SKM-1 treated with dmso at 0.1 percent for 144 hours (cell line): ENCODE results near the gene PRKN.
A peak's percentile ranks its signal among the peaks of the same experiment; 100 is the strongest.

Experiments used
- DNase-seq: peaks from one replicate; lab custom pipeline; 2025; ENCODE audit not compliant: unreplicated experiment; lab: John Stamatoyannopoulos, UW

The PRKN gene

DNA sequence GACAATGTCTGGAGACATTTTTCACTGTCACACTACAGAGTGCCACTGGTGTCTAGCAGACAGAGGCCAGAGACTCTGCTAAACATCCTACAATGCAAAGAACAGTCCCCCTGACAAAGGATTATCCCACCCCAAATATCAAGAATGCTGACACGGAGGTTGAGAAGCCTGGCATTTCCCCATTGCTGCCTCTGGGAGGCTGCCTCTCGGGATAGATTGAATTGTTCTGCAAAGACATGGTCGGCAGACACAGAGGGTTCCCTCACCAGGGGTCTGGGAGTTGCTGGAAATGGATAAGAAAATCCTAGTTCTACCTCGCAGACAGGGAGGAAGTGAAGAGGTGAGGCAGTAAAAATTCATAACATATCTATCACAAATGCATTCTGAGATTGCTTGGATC, 1287.3 kb downstream of the PRKN start:
- no peak for DNase-seq

DNA sequence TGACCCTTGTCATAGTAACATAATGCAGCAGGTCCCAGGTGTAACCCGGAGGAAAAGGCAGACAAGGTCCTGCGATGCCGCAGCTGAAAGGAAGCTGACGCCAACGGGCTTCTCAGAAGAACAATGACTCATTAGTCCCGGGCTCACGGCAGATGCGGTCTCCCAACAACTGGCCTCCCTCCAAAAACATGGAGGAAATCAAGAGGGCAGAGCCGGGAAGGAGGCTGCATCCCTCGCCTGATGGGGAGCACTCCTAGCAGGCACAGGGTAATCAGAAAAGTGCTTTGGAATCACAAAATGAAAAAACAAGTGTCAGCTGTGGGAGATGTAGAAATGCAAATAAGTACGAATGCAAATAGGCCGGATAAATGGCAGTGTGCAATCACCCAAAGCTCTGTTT, 1288.5 kb downstream of the PRKN start:
- DNase-seq, result no peak

DNA sequence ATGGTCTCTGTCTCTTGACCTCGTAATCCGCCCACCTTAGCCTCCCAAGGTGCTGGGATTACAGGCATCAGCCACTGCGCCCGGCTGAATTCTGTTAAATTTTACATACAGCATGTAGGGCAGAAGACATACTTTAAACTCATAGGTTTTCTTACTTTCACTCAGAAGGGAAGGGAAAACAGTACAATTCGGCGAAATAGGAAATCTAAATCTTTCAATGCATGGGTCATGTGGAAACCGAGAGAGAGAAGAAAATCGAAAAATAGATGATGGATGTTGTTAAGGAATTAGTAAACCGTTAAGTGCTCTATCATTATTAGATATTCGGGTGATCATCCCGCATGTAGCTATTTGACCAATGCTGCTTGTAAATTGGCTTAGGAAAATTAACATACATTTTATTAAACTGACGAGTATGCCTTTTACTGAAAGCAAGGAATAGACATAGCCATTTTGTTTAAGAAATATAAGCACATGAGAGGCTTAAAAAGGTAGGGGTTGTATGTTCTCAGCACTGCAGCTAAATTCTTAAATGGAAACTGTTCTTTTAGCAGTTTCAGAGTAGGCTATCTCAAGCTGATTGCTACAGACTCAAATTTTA, 1289.0 kb downstream of the PRKN start:
- no peak for DNase-seq

- no peak for DNase-seq
These were observed 1289.7 kb downstream of the PRKN start for GRCh38 chr6:161437851-161438250.

- DNase-seq, result no peak
These were observed 1291.3 kb downstream of the PRKN start for GRCh38 chr6:161436106-161436876.

GRCh38 chr6:161435748-161436070, 1291.9 kb downstream of the PRKN start:
- no peak for DNase-seq

- no peak for DNase-seq
These were observed 1292.4 kb downstream of the PRKN start for GRCh38 chr6:161434921-161435747.

GRCh38 chr6:161434350-161434749, 1293.2 kb downstream of the PRKN start:
- DNase-seq, result no peak

- no peak for DNase-seq
These were observed 1295.0 kb downstream of the PRKN start for GRCh38 chr6:161432546-161432945.

DNA sequence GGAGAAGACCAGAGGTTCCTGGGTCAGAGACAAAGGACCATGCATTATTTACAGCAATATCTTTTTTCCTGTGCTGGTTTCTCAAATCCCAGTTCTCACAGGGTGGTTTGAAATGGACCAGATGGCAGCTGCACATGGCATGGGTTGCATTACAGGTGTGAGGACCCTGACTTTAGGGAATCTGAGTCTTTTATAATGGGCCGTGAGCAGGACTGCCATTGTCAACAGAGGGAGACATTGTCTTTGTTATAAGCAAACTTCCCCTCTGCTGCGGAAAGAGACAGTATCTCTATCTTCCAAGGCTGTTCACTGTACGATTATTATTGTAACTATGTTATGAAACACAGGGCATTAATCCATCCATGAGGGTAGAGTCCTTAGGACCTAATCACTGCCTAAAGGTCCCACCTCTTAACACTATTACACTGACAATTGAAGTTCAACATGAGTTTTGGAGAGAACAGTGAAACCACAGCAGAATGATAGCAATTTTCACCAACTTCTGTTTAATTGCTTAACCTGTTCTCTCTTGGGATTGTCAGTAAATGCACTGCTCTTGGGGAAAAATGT, 1297.6 kb downstream of the PRKN start:
- no peak for DNase-seq

- DNase-seq, result no peak
These were observed 1303.1 kb downstream of the PRKN start for GRCh38 chr6:161424421-161424820.

DNA sequence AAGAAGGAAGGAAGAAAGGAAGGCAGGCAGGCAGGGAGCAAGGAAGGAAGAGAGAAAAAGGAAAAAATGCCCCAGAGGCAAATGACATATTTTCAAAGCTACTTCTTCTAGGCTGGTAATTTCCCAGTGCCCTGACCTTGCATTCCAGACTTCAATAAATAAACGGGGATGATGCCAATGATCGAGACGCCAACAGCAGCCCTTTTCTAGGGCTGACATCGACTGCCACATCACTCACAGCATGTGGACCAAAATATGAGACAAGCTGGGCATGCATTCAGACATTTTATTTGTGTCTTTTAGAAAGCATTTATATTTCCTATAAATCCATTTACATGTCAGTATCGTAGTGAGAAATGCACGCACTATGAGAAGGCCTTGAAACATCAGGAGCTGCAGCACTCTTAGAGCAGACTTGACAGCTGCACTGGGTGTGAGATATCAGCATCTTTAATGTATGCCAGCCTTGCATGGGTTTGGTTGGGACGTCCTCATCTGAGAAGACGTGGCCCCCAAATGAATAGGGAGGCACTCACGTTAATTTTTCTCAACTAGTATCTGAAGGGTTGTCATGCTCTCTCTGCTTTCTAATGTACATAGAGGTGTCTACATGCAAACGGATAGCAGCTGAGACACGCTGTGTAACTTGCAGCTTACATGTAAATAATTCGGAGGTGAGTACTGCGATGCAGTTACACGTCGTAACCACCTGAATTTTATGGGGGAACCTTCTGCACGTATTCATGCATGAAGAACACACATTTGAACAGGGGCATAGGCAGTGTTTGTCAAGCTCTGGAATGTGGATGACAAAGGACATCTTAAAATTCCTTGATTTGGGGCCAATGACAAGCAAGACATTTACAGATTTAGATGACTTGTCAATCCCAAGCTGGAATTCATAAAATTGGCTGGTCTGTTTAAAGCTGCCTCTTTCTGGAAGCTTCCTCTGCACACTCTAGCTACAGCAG, 1304.6 kb downstream of the PRKN start:
- DNase-seq, result no peak

GRCh38 chr6:161418463-161418945, 1309.1 kb downstream of the PRKN start:
- peak; percentile 66 for DNase-seq

GRCh38 chr6:161417717-161418462, 1309.7 kb downstream of the PRKN start:
- no peak for DNase-seq

GRCh38 chr6:161415302-161415855, 1312.2 kb downstream of the PRKN start:
- DNase-seq, result no peak

DNA sequence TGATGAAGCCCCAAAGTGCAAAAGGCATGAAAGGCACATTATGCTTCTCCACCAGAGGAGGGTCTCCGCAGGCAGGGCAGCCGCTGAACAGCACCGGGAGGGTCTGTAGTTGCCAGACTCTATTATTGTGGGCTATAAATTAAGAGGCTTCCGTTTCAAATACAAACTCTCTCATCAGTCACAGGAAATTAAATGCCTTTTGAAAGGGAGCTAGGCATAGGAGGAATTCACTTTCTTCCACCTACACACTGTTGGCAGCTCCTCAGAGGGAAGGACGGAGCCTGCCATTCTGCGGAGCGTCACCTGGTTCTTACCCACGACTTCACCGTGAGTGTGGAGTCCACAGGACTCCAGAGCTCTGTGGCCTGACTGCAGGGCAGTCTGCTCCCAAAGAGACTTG, 1312.9 kb downstream of the PRKN start:
- no peak for DNase-seq

GRCh38 chr6:161414180-161414579, 1313.4 kb downstream of the PRKN start:
- DNase-seq, result no peak

DNA sequence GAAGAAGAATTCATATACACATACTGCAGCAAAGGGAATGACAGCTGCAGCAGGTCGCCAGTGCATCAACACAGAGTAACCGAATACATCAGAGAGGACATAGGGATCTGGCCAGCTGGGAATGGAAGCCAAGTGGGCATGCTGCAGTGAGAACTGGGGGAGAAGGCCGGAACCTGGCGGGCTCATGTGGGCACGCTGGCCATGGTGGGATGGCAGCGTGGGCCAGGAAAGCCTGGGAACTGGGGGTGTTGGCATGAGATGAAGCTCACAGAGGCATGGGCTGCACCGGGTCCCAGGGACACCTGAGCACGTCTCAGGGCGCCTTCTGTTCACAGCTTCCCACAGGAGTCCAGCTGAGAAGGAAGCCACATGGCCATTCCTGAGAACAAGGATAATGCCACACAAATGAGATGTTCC, 1314.2 kb downstream of the PRKN start:
- DNase-seq, result no peak

DNA sequence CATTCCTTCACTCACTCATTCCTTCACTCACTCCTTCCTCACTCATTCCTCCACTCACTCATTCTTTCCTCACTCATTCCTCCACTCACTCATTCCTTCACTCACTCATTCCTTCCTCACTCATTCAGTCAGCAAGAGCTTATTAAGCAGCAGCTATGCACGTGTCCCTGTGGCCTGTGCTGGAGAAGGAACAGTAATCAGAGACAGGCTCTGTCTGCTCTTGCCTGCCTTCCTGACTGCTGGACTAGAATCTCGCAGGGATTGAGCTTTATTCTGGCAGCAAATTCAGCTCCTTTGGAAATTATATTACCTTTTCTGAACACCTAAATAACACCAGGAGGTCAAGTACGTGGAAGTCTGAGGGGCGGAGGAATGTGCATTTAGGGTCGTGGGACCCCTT, 1314.8 kb downstream of the PRKN start:
- no peak for DNase-seq
